Stomach (tissue), 9 donors: ENCODE data around the gene PLCL2. TPM values are rescaled to one million over a fixed set of nuclear protein-coding genes. Genes with fewer than 3 reads are reported as not detected.

ENCODE experiments used
- DNase-seq, 2 donors: peaks; one replicate each; pipeline versions ENCODE4 v3.0.0 to v3.0.0-alpha.2; 2013 to 2019
- H3K27ac ChIP-seq, 5 donors: fragments of 200-600 bp in 4 of 5; sonication (generic) in 4 of 5; one replicate each; pipeline ENCODE4 v1.5.1; 2013 to 2019; ENCODE audit warnings: mild to moderate bottlenecking in 1 of 5, moderate library complexity in 1 of 5
- H3K27me3 ChIP-seq, 3 donors: fragments of 200-600 bp; sonication (generic); one replicate each; pipeline ENCODE4 v1.5.1; 2017 to 2019; ENCODE audit warnings: mixed run types in 1 of 3
- H3K36me3 ChIP-seq, 4 donors: fragments of 200-600 bp; sonication (generic); 1 replicate in 3 of 4; 2 replicates in 1 of 4; pipeline ENCODE4 v1.5.1; 2016 to 2019
- H3K4me1 ChIP-seq, 4 donors: fragments of 200-600 bp; sonication (generic); one replicate each; pipeline ENCODE4 v1.5.1; 2016 to 2019
- H3K4me3 ChIP-seq, 4 donors: fragments of 200-600 bp; sonication (generic) in 3 of 4; one replicate each; pipeline ENCODE4 v1.5.1; 2016 to 2019; ENCODE audit warnings: mild to moderate bottlenecking in 1 of 4
- H3K9me3 ChIP-seq, 4 donors: fragments of 200-600 bp; sonication (generic); one replicate each; pipeline ENCODE4 v1.5.1; 2016 to 2019
- CTCF ChIP-seq, 7 experiments: fragments of 450-650 bp in 4 of 7; fragments of 200-600 bp in 3 of 7; sonication (generic) in 3 of 7; IDR thresholded peaks; one replicate each; pipeline ENCODE4 v1.5.1; 2016 to 2019; ENCODE audit warnings: antibody characterized with exemption in 7 of 7, control low read depth in 2 of 7, mild to moderate bottlenecking in 1 of 7
- EP300 ChIP-seq: sonication (generic); formaldehyde crosslinking; IDR thresholded peaks from one replicate; pipeline ENCODE4 v1.6.1; 2017; ENCODE audit warnings: antibody characterized with exemption
- POLR2A ChIP-seq, 4 donors: fragments of 450-650 bp; IDR thresholded peaks; one replicate each; pipeline ENCODE4 v1.6.1; 2016; ENCODE audit warnings: antibody characterized with exemption in 4 of 4, control low read depth in 2 of 4, mild to moderate bottlenecking in 1 of 4, moderate library complexity in 1 of 4
- POLR2AphosphoS5 ChIP-seq, 3 donors: sonication (generic); formaldehyde crosslinking; IDR thresholded peaks; one replicate each; pipeline ENCODE4 v1.6.1; 2016; ENCODE audit warnings: antibody characterized with exemption in 3 of 3
- WGBS, 5 donors: extraction: QIAGEN DNeasy Blood & Tissue Kit in 3 of 5; methylation state at CpG; one replicate each; pipeline versions ENCODE4 v1.1.5 to v1.1.7; 2013 to 2018; 5-methylcytosine and 5-hydroxymethylcytosine counted together
- intact Hi-C: fragments of 100-400 bp; cut with DNase I; formaldehyde crosslinking; loops from one replicate; pipeline ENCODE4 v1.15.1; 2023; ENCODE audit warnings: low total_unique reads
- polyA plus RNA-seq, 3 donors: library from polyadenylated mRNA; stranded (reverse); fragments of 200-250 nt; gene quantifications; one replicate each; pipeline ENCODE4 v1.2.3, GENCODE V29; 2013
- total RNA-seq, 5 donors: library from RNA; depleted of rRNA; stranded (reverse); fragments of >200 nt; gene quantifications; one replicate each; pipeline versions ENCODE4 v1.1.0 to v1.2.3, GENCODE V29; 2014 to 2016
- donor health status: healthy with polysubstance abuse.
- donor health status: Bipolar disorder and iron deficiency.
- donor health status: healthy.

PLCL2 gene
- total and polyA plus RNA-seq, 8 donors = 1.0 to 34.9 (median 5.7) TPM

DNA sequence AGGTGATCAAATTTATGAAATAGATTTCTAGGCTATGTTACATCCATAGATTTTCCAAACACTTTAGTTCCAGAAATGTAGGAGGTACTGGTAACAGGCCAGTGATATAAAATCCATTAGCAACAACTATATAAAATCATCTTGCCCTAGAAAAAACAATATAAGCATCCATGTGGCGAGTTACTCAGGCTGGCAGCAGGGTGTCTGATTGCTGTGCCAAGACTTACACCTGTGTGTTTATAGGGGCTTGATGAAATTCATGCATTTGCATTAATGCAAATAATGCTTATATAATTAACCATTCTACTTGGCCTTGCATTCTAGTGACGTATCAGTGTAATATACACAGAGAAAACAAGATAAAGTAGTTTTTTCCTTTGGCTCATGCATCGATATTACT, 153.4 kb downstream of the PLCL2 start:
- no peak overlapping the region for H3K27ac ChIP-seq
- H3K9me3 ChIP-seq = no peaks in the 10 kb centered on the region
- H3K36me3 ChIP-seq = no peaks in the 10 kb centered on the region
- TF ChIP-seq POLR2AphosphoS5 (IDR thresholded peaks at IDR 0.05) = no peak
- no peak for TF ChIP-seq CTCF (IDR thresholded peaks at IDR 0.05)
- no peak for TF ChIP-seq EP300
- TF ChIP-seq POLR2A (IDR thresholded peaks at IDR 0.05) = no peak
- H3K4me3 ChIP-seq = no peak overlapping the region
- intact Hi-C loops = loop anchor here (10.0 kb wide), 2 partner anchors 153 to 433 kb away; partner anchors contain the start of genes DAZL and PLCL2
- 70 to 91% (median 83%) methylated on average over 3 of the region's 3 CpGs for WGBS, 5 donors
- H3K4me1 ChIP-seq = peaks cover 0 to 27% (median 7%) of the 10 kb centered on the region in 4 donors
- no peak for DNase-seq
- H3K27me3 ChIP-seq = no peaks in the 10 kb centered on the region

DNA sequence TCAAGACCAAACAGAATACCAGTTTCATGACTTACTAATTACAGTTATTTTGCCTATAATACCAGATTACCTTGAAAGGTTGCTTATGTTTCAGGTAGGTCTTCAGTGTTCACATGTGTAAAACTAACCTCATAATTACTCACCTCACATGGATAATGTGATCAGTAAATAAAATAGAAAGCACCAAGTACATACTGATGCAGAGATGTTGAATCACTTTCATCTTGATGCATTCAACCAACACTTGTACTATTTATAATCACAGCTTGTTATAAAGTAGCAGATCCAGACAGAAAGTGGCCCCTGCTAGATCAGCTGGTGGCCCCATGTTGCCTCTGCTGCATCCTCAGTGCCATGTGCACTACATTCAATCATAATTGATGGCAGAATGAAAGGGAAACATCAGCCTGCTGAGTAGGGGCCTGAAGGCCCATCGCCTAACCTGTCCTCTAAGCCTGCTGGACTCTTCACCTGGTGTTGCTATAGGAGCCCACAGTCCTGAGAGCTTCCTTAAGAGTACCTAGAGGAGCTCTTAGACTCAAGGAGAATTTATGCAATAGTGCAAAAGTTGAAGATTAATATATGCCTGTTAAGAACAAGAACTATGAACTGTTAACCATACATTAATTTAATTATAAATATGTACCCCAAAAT, 154.3 kb downstream of the PLCL2 start:
- Histone ChIP-seq H3K27me3 (no peaks in the 10 kb centered on the region), H3K36me3 (no peaks in the 10 kb centered on the region), H3K4me3 (no peak overlapping the region), H3K4me1 (peaks cover 0 to 21% (median 7%) of the 10 kb centered on the region in 4 donors), H3K9me3 (no peaks in the 10 kb centered on the region), H3K27ac (peak overlapping the region in 3 of 5 donors; percentile 18 to 66 (median 60))
- 86 to 97% (median 90%) methylated on average over 1 of the region's 1 CpG for WGBS, 5 donors
- intact Hi-C loops = loop anchor here (10.0 kb wide), 2 partner anchors 154 to 434 kb away; partner anchors contain the start of genes DAZL and PLCL2
- no peak for DNase-seq
- TF ChIP-seq EP300 (no peak), CTCF (IDR thresholded peaks at IDR 0.05) (no peak), POLR2AphosphoS5 (IDR thresholded peaks at IDR 0.05) (no peak), POLR2A (IDR thresholded peaks at IDR 0.05) (no peak)

- H3K27me3 ChIP-seq = no peaks in the 10 kb centered on the region
- H3K4me1 ChIP-seq = peaks cover 0 to 17% (median 7%) of the 10 kb centered on the region in 4 donors
- 16 to 22% (median 20%) methylated on average over 2 of the region's 2 CpGs for WGBS, 5 donors
- H3K27ac ChIP-seq = peak overlapping the region in 2 of 5 donors; percentile 60 to 66
- intact Hi-C loops = loop anchor here (10.0 kb wide), 2 partner anchors 155 to 435 kb away; partner anchors contain the start of genes DAZL and PLCL2
- H3K9me3 ChIP-seq = no peaks in the 10 kb centered on the region
- DNase-seq = peak in 1 of 2 donors; percentile 51
- no peak overlapping the region for H3K4me3 ChIP-seq
- H3K36me3 ChIP-seq = no peaks in the 10 kb centered on the region
- TF ChIP-seq POLR2A (IDR thresholded peaks at IDR 0.05) (no peak), CTCF (IDR thresholded peaks at IDR 0.05) (no peak), POLR2AphosphoS5 (IDR thresholded peaks at IDR 0.05) (peak in 2 of 3 donors; percentile 25 to 31), EP300 (no peak)
Observed at GRCh38 chr3:17039594-17039993, 154.8 kb downstream of the PLCL2 start.

- DNase-seq = no peak
- WGBS, 5 donors = 88 to 97% (median 94%) methylated on average over 5 of the region's 5 CpGs
- Histone ChIP-seq H3K4me1 (peaks cover 0 to 9% (median 7%) of the 10 kb centered on the region in 4 donors), H3K27me3 (no peaks in the 10 kb centered on the region), H3K4me3 (no peak overlapping the region), H3K27ac (peak overlapping the region in 1 of 5 donors; percentile 66), H3K9me3 (no peaks in the 10 kb centered on the region), H3K36me3 (peaks cover 0 to 3% (median 1%) of the 10 kb centered on the region in 4 donors)
- no peak for TF ChIP-seq CTCF (IDR thresholded peaks at IDR 0.05)
- no peak for TF ChIP-seq POLR2AphosphoS5 (IDR thresholded peaks at IDR 0.05)
- no peak for TF ChIP-seq EP300
- no peak for TF ChIP-seq POLR2A (IDR thresholded peaks at IDR 0.05)
- intact Hi-C loops = no loop called here
Observed at GRCh38 chr3:17040322-17040989, 155.7 kb downstream of the PLCL2 start.
